ENCODE data around the gene RAB44.

The RAB44 gene

GRCh38 chr6:36678488-36679042 is 19.1 kb upstream of the RAB44 start, which contains the start of gene CDKN1A:
Gene CDKN1A (plus strand): TSS chr6:36678714. CDS start chr6:36684102, 5,388 bp downstream.
- peak within 1 kb of the TSS; percentile 91 for H3K4me3 Mint-ChIP-seq
- peaks cover 14% of the 10 kb centered on the region for H3K27me3 Mint-ChIP-seq
- ATAC-seq (peak; percentile 70), DNase-seq (peak; percentile 79)
- H3K4me1 Mint-ChIP-seq = peaks cover 60% of the 10 kb centered on the region
- H3K36me3 Mint-ChIP-seq (ENCODE audit: low read depth) = peaks cover 4% of the 10 kb centered on the region
- no peaks in the 10 kb centered on the region for H3K9me3 Mint-ChIP-seq
- H3K27ac Mint-ChIP-seq = peak within 1 kb of the TSS; percentile 91

GRCh38 chr6:36679043-36679833 is 18.4 kb upstream of the RAB44 start:
- H3K27ac Mint-ChIP-seq = peak overlapping the region; percentile 91
- peaks cover 14% of the 10 kb centered on the region for H3K27me3 Mint-ChIP-seq
- H3K4me3 Mint-ChIP-seq = peak overlapping the region; percentile 91
- ATAC-seq = no peak
- peaks cover 4% of the 10 kb centered on the region for H3K36me3 Mint-ChIP-seq (ENCODE audit: low read depth)
- H3K4me1 Mint-ChIP-seq = peaks cover 64% of the 10 kb centered on the region
- DNase-seq = peak; percentile 33
- no peaks in the 10 kb centered on the region for H3K9me3 Mint-ChIP-seq

- H3K27ac Mint-ChIP-seq = peak overlapping the region; percentile 81
- ATAC-seq (peak; percentile 29), DNase-seq (peak; percentile 69)
- H3K9me3 Mint-ChIP-seq = no peaks in the 10 kb centered on the region
- peaks cover 22% of the 10 kb centered on the region for H3K36me3 Mint-ChIP-seq (ENCODE audit: low read depth)
- peaks cover 47% of the 10 kb centered on the region for H3K4me1 Mint-ChIP-seq
- H3K4me3 Mint-ChIP-seq = peak overlapping the region; percentile 53
- H3K27me3 Mint-ChIP-seq = peaks cover 10% of the 10 kb centered on the region
Measured at GRCh38 chr6:36682328-36683144, 15.1 kb upstream of the RAB44 start.

- Mint-ChIP-seq H3K36me3 (ENCODE audit: low read depth) (peaks cover 22% of the 10 kb centered on the region), H3K27me3 (peaks cover 5% of the 10 kb centered on the region), H3K27ac (peak overlapping the region; percentile 81), H3K4me1 (peaks cover 40% of the 10 kb centered on the region), H3K4me3 (peak overlapping the region; percentile 27), H3K9me3 (no peaks in the 10 kb centered on the region)
- DNase-seq = no peak
- ATAC-seq = no peak
Measured at GRCh38 chr6:36683145-36683655, 14.4 kb upstream of the RAB44 start.

GRCh38 chr6:36683656-36684446 is 13.8 kb upstream of the RAB44 start:
- no peak overlapping the region for H3K4me3 Mint-ChIP-seq
- H3K27ac Mint-ChIP-seq = no peak overlapping the region
- H3K4me1 Mint-ChIP-seq = peaks cover 35% of the 10 kb centered on the region
- no peaks in the 10 kb centered on the region for H3K9me3 Mint-ChIP-seq
- H3K27me3 Mint-ChIP-seq = peaks cover 2% of the 10 kb centered on the region
- DNase-seq (no peak), ATAC-seq (no peak)
- peaks cover 19% of the 10 kb centered on the region for H3K36me3 Mint-ChIP-seq (ENCODE audit: low read depth)

DNA sequence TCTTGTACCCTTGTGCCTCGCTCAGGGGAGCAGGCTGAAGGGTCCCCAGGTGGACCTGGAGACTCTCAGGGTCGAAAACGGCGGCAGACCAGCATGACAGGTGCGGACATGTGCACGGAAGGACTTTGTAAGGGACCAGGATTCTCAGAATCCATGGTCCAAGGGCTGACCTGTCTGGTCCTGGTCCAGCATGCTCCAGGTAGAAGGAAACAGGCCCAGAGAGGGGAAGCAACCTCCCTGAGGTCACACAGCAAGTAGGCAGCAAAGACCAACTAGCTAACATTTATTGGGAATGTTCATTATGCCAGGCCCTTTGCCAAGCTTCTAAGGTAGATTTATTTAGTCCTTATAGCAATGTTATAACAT is 13.2 kb upstream of the RAB44 start:
- H3K4me3 Mint-ChIP-seq = no peak overlapping the region
- ATAC-seq (no peak), DNase-seq (no peak)
- H3K36me3 Mint-ChIP-seq (ENCODE audit: low read depth) = peaks cover 19% of the 10 kb centered on the region
- H3K27ac Mint-ChIP-seq = no peak overlapping the region
- H3K9me3 Mint-ChIP-seq = no peaks in the 10 kb centered on the region
- H3K27me3 Mint-ChIP-seq = peaks cover 2% of the 10 kb centered on the region
- H3K4me1 Mint-ChIP-seq = peaks cover 33% of the 10 kb centered on the region

- no peak for DNase-seq
- no peak overlapping the region for H3K4me3 Mint-ChIP-seq
- H3K27ac Mint-ChIP-seq = no peak overlapping the region
- peaks cover 19% of the 10 kb centered on the region for H3K36me3 Mint-ChIP-seq (ENCODE audit: low read depth)
- H3K4me1 Mint-ChIP-seq = peaks cover 31% of the 10 kb centered on the region
- H3K27me3 Mint-ChIP-seq = no peaks in the 10 kb centered on the region
- ATAC-seq = no peak
- no peaks in the 10 kb centered on the region for H3K9me3 Mint-ChIP-seq
Measured at GRCh38 chr6:36685166-36685924, 12.3 kb upstream of the RAB44 start.

DNA sequence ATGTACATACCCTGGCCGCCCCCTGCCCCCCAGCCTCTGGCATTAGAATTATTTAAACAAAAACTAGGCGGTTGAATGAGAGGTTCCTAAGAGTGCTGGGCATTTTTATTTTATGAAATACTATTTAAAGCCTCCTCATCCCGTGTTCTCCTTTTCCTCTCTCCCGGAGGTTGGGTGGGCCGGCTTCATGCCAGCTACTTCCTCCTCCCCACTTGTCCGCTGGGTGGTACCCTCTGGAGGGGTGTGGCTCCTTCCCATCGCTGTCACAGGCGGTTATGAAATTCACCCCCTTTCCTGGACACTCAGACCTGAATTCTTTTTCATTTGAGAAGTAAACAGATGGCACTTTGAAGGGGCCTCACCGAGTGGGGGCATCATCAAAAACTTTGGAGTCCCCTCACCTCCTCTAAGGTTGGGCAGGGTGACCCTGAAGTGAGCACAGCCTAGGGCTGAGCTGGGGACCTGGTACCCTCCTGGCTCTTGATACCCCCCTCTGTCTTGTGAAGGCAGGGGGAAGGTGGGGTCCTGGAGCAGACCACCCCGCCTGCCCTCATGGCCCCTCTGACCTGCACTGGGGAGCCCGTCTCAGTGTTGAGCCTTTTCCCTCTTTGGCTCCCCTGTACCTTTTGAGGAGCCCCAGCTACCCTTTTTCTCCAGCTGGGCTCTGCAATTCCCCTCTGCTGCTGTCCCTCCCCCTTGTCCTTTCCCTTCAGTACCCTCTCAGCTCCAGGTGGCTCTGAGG is 11.5 kb upstream of the RAB44 start:
- H3K27ac Mint-ChIP-seq = no peak overlapping the region
- ATAC-seq (no peak), DNase-seq (no peak)
- H3K27me3 Mint-ChIP-seq = no peaks in the 10 kb centered on the region
- H3K9me3 Mint-ChIP-seq = no peaks in the 10 kb centered on the region
- H3K4me1 Mint-ChIP-seq = peaks cover 28% of the 10 kb centered on the region
- H3K36me3 Mint-ChIP-seq (ENCODE audit: low read depth) = peaks cover 18% of the 10 kb centered on the region
- H3K4me3 Mint-ChIP-seq = no peak overlapping the region

DNA sequence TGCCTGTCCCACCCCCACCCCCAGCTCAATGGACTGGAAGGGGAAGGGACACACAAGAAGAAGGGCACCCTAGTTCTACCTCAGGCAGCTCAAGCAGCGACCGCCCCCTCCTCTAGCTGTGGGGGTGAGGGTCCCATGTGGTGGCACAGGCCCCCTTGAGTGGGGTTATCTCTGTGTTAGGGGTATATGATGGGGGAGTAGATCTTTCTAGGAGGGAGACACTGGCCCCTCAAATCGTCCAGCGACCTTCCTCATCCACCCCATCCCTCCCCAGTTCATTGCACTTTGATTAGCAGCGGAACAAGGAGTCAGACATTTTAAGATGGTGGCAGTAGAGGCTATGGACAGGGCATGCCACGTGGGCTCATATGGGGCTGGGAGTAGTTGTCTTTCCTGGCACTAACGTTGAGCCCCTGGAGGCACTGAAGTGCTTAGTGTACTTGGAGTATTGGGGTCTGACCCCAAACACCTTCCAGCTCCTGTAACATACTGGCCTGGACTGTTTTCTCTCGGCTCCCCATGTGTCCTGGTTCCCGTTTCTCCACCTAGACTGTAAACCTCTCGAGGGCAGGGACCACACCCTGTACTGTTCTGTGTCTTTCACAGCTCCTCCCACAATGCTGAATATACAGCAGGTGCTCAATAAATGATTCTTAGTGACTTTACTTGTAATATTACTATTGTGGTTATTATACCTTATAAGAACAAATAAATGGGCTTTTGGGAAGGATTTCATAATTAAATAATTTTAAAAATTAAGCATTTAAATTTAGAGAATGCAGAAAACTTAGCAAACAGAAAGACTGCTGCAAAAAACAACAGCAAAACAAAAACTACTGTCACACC is 10.7 kb upstream of the RAB44 start:
- no peak overlapping the region for H3K27ac Mint-ChIP-seq
- H3K27me3 Mint-ChIP-seq = no peaks in the 10 kb centered on the region
- no peak overlapping the region for H3K4me3 Mint-ChIP-seq
- H3K9me3 Mint-ChIP-seq = no peaks in the 10 kb centered on the region
- H3K4me1 Mint-ChIP-seq = peaks cover 30% of the 10 kb centered on the region
- no peak for ATAC-seq
- peaks cover 18% of the 10 kb centered on the region for H3K36me3 Mint-ChIP-seq (ENCODE audit: low read depth)
- no peak for DNase-seq

- DNase-seq (no peak), ATAC-seq (no peak)
- Mint-ChIP-seq H3K4me1 (peaks cover 28% of the 10 kb centered on the region), H3K27me3 (no peaks in the 10 kb centered on the region), H3K36me3 (ENCODE audit: low read depth) (peaks cover 18% of the 10 kb centered on the region), H3K4me3 (no peak overlapping the region), H3K9me3 (no peaks in the 10 kb centered on the region), H3K27ac (no peak overlapping the region)
Measured at GRCh38 chr6:36688063-36688738, 9.4 kb upstream of the RAB44 start.

DNA sequence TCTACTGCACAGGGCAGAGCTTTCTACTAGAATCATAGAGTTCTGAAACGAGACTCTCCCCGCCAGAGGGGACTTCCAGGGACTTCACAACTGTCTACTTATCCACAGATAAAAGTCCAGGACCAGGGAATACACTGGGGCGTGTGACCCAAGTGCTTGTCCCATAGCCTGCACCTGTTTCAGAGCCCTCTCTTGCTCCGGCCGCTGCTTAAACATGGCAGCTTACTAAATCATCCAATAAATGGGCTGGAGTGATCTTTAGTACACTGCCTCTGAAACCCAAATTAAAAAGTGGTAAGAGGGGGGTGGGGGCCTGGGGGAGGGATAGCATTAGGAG is 8.9 kb upstream of the RAB44 start:
- no peak for DNase-seq
- Mint-ChIP-seq H3K27me3 (peaks cover 1% of the 10 kb centered on the region), H3K36me3 (ENCODE audit: low read depth) (peaks cover 18% of the 10 kb centered on the region), H3K27ac (no peak overlapping the region), H3K4me1 (peaks cover 30% of the 10 kb centered on the region), H3K9me3 (no peaks in the 10 kb centered on the region), H3K4me3 (no peak overlapping the region)
- no peak for ATAC-seq

DNA sequence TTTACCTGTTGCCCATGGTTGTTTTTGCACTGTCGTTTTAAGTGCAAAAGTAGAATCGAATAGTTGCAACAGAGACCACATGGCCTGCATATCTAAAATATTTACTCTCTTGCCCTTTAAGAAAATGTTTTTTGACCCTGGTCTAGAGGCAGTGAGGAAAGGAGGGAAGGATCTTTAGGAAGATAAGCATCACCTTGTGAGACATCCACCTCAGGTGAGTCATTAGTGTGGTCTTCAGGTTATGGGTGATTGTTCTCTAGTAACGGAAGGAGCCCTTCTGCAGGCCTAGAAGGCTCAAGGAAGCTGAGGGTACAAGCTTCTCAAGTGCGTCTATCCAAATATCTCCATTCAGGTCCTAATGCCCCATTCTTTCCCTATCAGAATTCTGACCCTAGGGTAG is 6.6 kb upstream of the RAB44 start:
- Mint-ChIP-seq H3K9me3 (no peaks in the 10 kb centered on the region), H3K4me3 (no peak overlapping the region), H3K36me3 (ENCODE audit: low read depth) (peaks cover 3% of the 10 kb centered on the region), H3K27me3 (peaks cover 1% of the 10 kb centered on the region), H3K27ac (no peak overlapping the region), H3K4me1 (peaks cover 43% of the 10 kb centered on the region)
- DNase-seq (no peak), ATAC-seq (no peak)
